Stimulated activated CD8-positive, alpha-beta memory T cell treated with anti-CD3 and anti-CD28 coated beads, Interleukin-2, amount 100 ng/mL, for 1 hour (primary cell): Measurements from ENCODE around the gene EXOC4.
"Not testable (repeated sequence)": the region's sequence is repeated elsewhere in the genome, so short reads cannot be mapped to it uniquely, and the experiment has no call there.

Experiments
- DNase-seq, 2 donors: peaks; one replicate each; pipeline ENCODE4 v3.0.0-alpha.2; 2020; ENCODE audit warnings: low read depth in 2 of 2

Gene EXOC4

GRCh38 chr7:133252858-133253518 is at the start of gene EXOC4:
EXOC4 (plus strand) TSS chr7:133253078.
- DNase-seq = peak; percentile 77 to 81

GRCh38 chr7:133203490-133203889 is 49.4 kb upstream of the EXOC4 start:
- no peak for DNase-seq

GRCh38 chr7:133207687-133208086 is 45.2 kb upstream of the EXOC4 start:
- DNase-seq = no peak

GRCh38 chr7:133210817-133211216 is 42.1 kb upstream of the EXOC4 start:
- DNase-seq = not testable (repeated sequence)

- DNase-seq = not testable (repeated sequence)
Observed at GRCh38 chr7:133213772-133214171, 39.1 kb upstream of the EXOC4 start.

- no peak for DNase-seq
Observed at GRCh38 chr7:133217773-133218172, 35.1 kb upstream of the EXOC4 start.

- no peak for DNase-seq
Observed at GRCh38 chr7:133230591-133231194, 22.2 kb upstream of the EXOC4 start.

- DNase-seq = no peak
Observed at GRCh38 chr7:133233142-133233541, 19.7 kb upstream of the EXOC4 start.

GRCh38 chr7:133234961-133235875 is 17.7 kb upstream of the EXOC4 start:
- DNase-seq = no peak

GRCh38 chr7:133237545-133237944 is 15.3 kb upstream of the EXOC4 start:
- DNase-seq = no peak

GRCh38 chr7:133240302-133240701 is 12.6 kb upstream of the EXOC4 start:
- DNase-seq = no peak

- DNase-seq = no peak
Observed at GRCh38 chr7:133246558-133246957, 6.3 kb upstream of the EXOC4 start.

- DNase-seq = no peak
Observed at GRCh38 chr7:133248901-133249300, 4.0 kb upstream of the EXOC4 start.

- DNase-seq = no peak
Observed at GRCh38 chr7:133252506-133252857, 396 bp upstream of the EXOC4 start.

GRCh38 chr7:133253519-133253875 is 619 bp downstream of the EXOC4 start:
- DNase-seq = no peak

GRCh38 chr7:133255486-133255885 is 2.6 kb downstream of the EXOC4 start:
- DNase-seq = no peak

- no peak for DNase-seq
Observed at GRCh38 chr7:133258174-133258573, 5.3 kb downstream of the EXOC4 start.

GRCh38 chr7:133265821-133266220 is 12.9 kb downstream of the EXOC4 start:
- no peak for DNase-seq

GRCh38 chr7:133268355-133268754 is 15.5 kb downstream of the EXOC4 start:
- no peak for DNase-seq

- DNase-seq = no peak
Observed at GRCh38 chr7:133272336-133272735, 19.5 kb downstream of the EXOC4 start.

GRCh38 chr7:133273227-133273626 is 20.3 kb downstream of the EXOC4 start:
- no peak for DNase-seq

GRCh38 chr7:133274265-133274664 is 21.4 kb downstream of the EXOC4 start:
- no peak for DNase-seq

- no peak for DNase-seq
Observed at GRCh38 chr7:133275008-133275407, 22.1 kb downstream of the EXOC4 start.
